OCI-LY7 (cell line): ENCODE data around the gene NDUFAB1.

Experiments
- CTCF ChIP-seq: fragments of 200-600 bp; sonication (generic); conservative IDR thresholded peaks from 2 replicates; pipeline ENCODE4 v1.5.1; 2014; ENCODE audit warnings: mild to moderate bottlenecking, antibody characterized with exemption, low read length, moderate library complexity, mixed read lengths
- EZH2phosphoT487 ChIP-seq: fragments of 200-600 bp; sonication (generic); IDR thresholded peaks from 2 replicates; pipeline ENCODE4 v1.6.1; 2018; ENCODE audit warnings: low read depth, borderline replicate concordance, mild to moderate bottlenecking, mixed run types, antibody characterized with exemption, low read length, moderate library complexity, mixed read lengths

- TF ChIP-seq CTCF (no peak), EZH2phosphoT487 (no peak)
These were observed 33.4 kb upstream of the NDUFAB1 start for GRCh38 chr16:23629516-23629915.
